C4-2B (cell line): ENCODE measurements around the gene NEK9.

Source experiments
- CTCF ChIP-seq: fragments of 450-650 bp; conservative IDR thresholded peaks from 2 replicates; pipeline ENCODE4 v1.5.1; 2017; ENCODE audit warnings: mild to moderate bottlenecking
- ZFX ChIP-seq: fragments of 450-650 bp; IDR thresholded peaks from 2 replicates; pipeline ENCODE4 v1.6.1; 2017

- no peak for TF ChIP-seq CTCF
- no peak for TF ChIP-seq ZFX
Measured at GRCh38 chr14:75158843-75159614, 32.2 kb upstream of the NEK9 start.
